Gastroesophageal sphincter (tissue), 3 donors: ENCODE data around the gene MRPL55.

Experiments
- CTCF ChIP-seq, 4 experiments: fragments of 200-600 bp in 2 of 4; fragments of 450-650 bp in 2 of 4; sonication (generic) in 1 of 4; IDR thresholded peaks; one replicate each; pipeline ENCODE4 v1.5.1; 2017 to 2019; ENCODE audit warnings: antibody characterized with exemption in 4 of 4, mild to moderate bottlenecking in 2 of 4, moderate library complexity in 2 of 4
- EP300 ChIP-seq: sonication (generic); formaldehyde crosslinking; IDR thresholded peaks from one replicate; pipeline ENCODE4 v1.6.1; 2017; ENCODE audit warnings: antibody characterized with exemption, mild to moderate bottlenecking

- TF ChIP-seq CTCF (IDR thresholded peaks at IDR 0.05) (no peak), EP300 (no peak)
Observed at GRCh38 chr1:228109962-228110488, 926 bp upstream of the MRPL55 start.
